GM10266 (cell line): ENCODE results near the gene GADD45B.

Source experiments
- DNase-seq: peaks from one replicate; pipeline ENCODE4 v3.0.0; 2012; ENCODE audit errors: extremely low spot score
- CTCF ChIP-seq: IDR thresholded peaks from 2 replicates; pipeline ENCODE4 v1.5.1; 2012; ENCODE audit warnings: mild to moderate bottlenecking, low read depth; ENCODE audit not compliant: control insufficient read depth, insufficient read depth; ENCODE audit errors: missing control alignments

The GADD45B gene

GRCh38 chr19:2527686-2528085, 51.8 kb downstream of the GADD45B start:
- TF ChIP-seq CTCF = no peak

More at GRCh38 chr19:2527686-2528085, 51.8 kb downstream of the GADD45B start:
- no peak for DNase-seq
